HCT116 (cell line): ENCODE results near the gene SRGAP1.

ENCODE experiments used
- CEBPB ChIP-seq: IDR thresholded peaks from 2 replicates; pipeline ENCODE4 v1.6.1; 2012; ENCODE audit warnings: low read depth
- EZH2 ChIP-seq: fragments of 200-600 bp; sonication (generic); IDR thresholded peaks from 2 replicates; pipeline ENCODE4 v1.6.1; 2017; ENCODE audit warnings: antibody characterized with exemption, mixed run types
- POLR2A ChIP-seq: IDR thresholded peaks from 2 replicates; pipeline ENCODE4 v1.7.0; 2011; ENCODE audit warnings: borderline replicate concordance; ENCODE audit not compliant: insufficient read depth, insufficient read length; ENCODE audit errors: extremely low read depth
- POLR2AphosphoS5 ChIP-seq: IDR thresholded peaks from 2 replicates; pipeline ENCODE4 v1.6.1; 2011; ENCODE audit warnings: mild to moderate bottlenecking, low read depth, low read length, moderate library complexity
- RAD21 ChIP-seq: IDR thresholded peaks from 2 replicates; pipeline ENCODE4 v1.6.1; 2012; ENCODE audit warnings: low read depth, mild to moderate bottlenecking
- REST ChIP-seq: IDR thresholded peaks from 2 replicates; pipeline ENCODE4 v1.6.1; 2012; ENCODE audit warnings: low read depth
- SIN3A ChIP-seq: IDR thresholded peaks from 2 replicates; pipeline ENCODE4 v1.6.1; 2012; ENCODE audit warnings: low read depth
- YY1 ChIP-seq: IDR thresholded peaks from 2 replicates; pipeline ENCODE4 v1.6.1; 2011; ENCODE audit warnings: low read length, low read depth, moderate library complexity, mild to moderate bottlenecking; ENCODE audit not compliant: insufficient replicate concordance; ENCODE audit errors: extremely low read depth
- ZFX ChIP-seq: fragments of 450-650 bp; IDR thresholded peaks from 2 replicates; pipeline ENCODE4 v1.6.1; 2017
- ZNF274 ChIP-seq: fragments of 200-500 bp; sonication (Bioruptor generic); IDR thresholded peaks from 2 replicates; pipeline ENCODE4 v1.6.1; 2014; ENCODE audit warnings: mild to moderate bottlenecking, low read depth, low read length, inconsistent platforms
- TF ChIP-seq, protein P1 (sequence below), 3 experiments: fragments of 200-600 bp in 1 of 3; sonication (generic) in 1 of 3; IDR thresholded peaks in 2 of 3; conservative IDR thresholded peaks in 1 of 3; 2 replicates each; pipeline ENCODE4 v1.5.1; 2012 to 2017; ENCODE audit warnings: low read depth in 2 of 3, low read length in 2 of 3, antibody characterized with exemption in 1 of 3, borderline replicate concordance in 1 of 3, control low read depth in 1 of 3, mild to moderate bottlenecking in 1 of 3, mixed read lengths in 1 of 3, mixed run types in 1 of 3, moderate library complexity in 1 of 3; ENCODE audit not compliant: insufficient read depth in 1 of 3
- TF ChIP-seq, protein P2 (sequence below): IDR thresholded peaks from 2 replicates; pipeline ENCODE4 v1.6.1; 2012
- TF ChIP-seq, protein P3 (sequence below): IDR thresholded peaks from 2 replicates; pipeline ENCODE4 v1.6.1; 2011; ENCODE audit warnings: mild to moderate bottlenecking, low read length, moderate library complexity; ENCODE audit not compliant: insufficient replicate concordance; ENCODE audit errors: extremely low read depth

DNA sequence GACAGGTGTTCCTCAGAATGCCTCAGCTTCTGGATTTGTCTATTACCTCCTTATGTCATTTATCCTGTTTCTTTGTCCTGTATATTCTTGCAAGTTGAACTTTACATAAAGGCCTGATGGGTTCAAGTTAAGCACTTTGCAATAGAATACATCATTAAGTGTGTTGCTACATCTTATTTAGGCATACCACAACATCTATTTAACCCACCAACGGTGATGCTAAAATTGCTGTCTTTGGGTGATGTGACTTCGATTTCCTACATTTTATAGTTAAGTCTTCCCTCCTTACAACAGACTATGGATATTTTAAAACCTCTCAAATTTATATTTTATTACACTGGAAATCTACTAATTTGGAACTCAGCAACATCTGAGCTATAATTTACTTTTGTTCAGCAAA is 206.6 kb downstream of the SRGAP1 start:
- no peak for TF ChIP-seq ZNF274
- TF ChIP-seq, protein P1, sequence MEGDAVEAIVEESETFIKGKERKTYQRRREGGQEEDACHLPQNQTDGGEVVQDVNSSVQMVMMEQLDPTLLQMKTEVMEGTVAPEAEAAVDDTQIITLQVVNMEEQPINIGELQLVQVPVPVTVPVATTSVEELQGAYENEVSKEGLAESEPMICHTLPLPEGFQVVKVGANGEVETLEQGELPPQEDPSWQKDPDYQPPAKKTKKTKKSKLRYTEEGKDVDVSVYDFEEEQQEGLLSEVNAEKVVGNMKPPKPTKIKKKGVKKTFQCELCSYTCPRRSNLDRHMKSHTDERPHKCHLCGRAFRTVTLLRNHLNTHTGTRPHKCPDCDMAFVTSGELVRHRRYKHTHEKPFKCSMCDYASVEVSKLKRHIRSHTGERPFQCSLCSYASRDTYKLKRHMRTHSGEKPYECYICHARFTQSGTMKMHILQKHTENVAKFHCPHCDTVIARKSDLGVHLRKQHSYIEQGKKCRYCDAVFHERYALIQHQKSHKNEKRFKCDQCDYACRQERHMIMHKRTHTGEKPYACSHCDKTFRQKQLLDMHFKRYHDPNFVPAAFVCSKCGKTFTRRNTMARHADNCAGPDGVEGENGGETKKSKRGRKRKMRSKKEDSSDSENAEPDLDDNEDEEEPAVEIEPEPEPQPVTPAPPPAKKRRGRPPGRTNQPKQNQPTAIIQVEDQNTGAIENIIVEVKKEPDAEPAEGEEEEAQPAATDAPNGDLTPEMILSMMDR (IDR thresholded peaks at IDR 0.05 in 2 of 3, conservative IDR thresholded peaks at IDR 0.05 in 1 of 3; ENCODE audit: borderline replicate concordance in 1 of 3, insufficient read depth in 1 of 3, low read depth in 2 of 3, low read length in 2 of 3) = no peak
- TF ChIP-seq ZFX = no peak
- TF ChIP-seq CEBPB = no peak
- TF ChIP-seq YY1 = no peak
- TF ChIP-seq EZH2 = no peak
- TF ChIP-seq POLR2A = no peak
- TF ChIP-seq RAD21 = no peak
- TF ChIP-seq, protein P2, sequence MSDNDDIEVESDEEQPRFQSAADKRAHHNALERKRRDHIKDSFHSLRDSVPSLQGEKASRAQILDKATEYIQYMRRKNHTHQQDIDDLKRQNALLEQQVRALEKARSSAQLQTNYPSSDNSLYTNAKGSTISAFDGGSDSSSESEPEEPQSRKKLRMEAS = no peak
- TF ChIP-seq, protein P3, sequence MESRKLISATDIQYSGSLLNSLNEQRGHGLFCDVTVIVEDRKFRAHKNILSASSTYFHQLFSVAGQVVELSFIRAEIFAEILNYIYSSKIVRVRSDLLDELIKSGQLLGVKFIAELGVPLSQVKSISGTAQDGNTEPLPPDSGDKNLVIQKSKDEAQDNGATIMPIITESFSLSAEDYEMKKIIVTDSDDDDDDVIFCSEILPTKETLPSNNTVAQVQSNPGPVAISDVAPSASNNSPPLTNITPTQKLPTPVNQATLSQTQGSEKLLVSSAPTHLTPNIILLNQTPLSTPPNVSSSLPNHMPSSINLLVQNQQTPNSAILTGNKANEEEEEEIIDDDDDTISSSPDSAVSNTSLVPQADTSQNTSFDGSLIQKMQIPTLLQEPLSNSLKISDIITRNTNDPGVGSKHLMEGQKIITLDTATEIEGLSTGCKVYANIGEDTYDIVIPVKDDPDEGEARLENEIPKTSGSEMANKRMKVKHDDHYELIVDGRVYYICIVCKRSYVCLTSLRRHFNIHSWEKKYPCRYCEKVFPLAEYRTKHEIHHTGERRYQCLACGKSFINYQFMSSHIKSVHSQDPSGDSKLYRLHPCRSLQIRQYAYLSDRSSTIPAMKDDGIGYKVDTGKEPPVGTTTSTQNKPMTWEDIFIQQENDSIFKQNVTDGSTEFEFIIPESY = no peak
- no peak for TF ChIP-seq REST
- no peak for TF ChIP-seq POLR2AphosphoS5
- TF ChIP-seq SIN3A = no peak
